LNCAP (cell line): Measurements from ENCODE around the gene LPAR5.
A peak's percentile ranks its signal among the peaks of the same experiment; 100 is the strongest.

Experiments
- CTCF ChIP-seq: fragments of 450-650 bp; IDR thresholded peaks from 2 replicates; pipeline ENCODE4 v1.5.1; 2017; ENCODE audit warnings: mild to moderate bottlenecking

The LPAR5 gene

GRCh38 chr12:6635856-6636531 is at the start of gene LPAR5:
Gene LPAR5, minus strand, starts transcription at chr12:6635959. Its CDS starts 14,711 bp downstream, at chr12:6621248.
- TF ChIP-seq CTCF, result no peak

GRCh38 chr12:6684609-6685008 is 48.9 kb upstream of the LPAR5 start:
- TF ChIP-seq CTCF, result peak; percentile 63

- no peak for TF ChIP-seq CTCF
These were observed 41.2 kb upstream of the LPAR5 start for GRCh38 chr12:6676962-6677361.

GRCh38 chr12:6672143-6672542 is 36.4 kb upstream of the LPAR5 start:
- no peak for TF ChIP-seq CTCF

- TF ChIP-seq CTCF, result peak; percentile 40
These were observed 31.9 kb upstream of the LPAR5 start for GRCh38 chr12:6667559-6668210.

- TF ChIP-seq CTCF, result no peak
These were observed 30.5 kb upstream of the LPAR5 start for GRCh38 chr12:6666211-6666610.

- no peak for TF ChIP-seq CTCF
These were observed 29.1 kb upstream of the LPAR5 start for GRCh38 chr12:6664902-6665301.
